Right lobe of liver (tissue), 6 donors: ENCODE data around the gene PCNT. TPM values are rescaled to one million over a fixed set of nuclear protein-coding genes. Genes with fewer than 3 reads are reported as not detected.

Source experiments
- ATAC-seq, 4 donors: fragments of 200-7000 bp; cut with Tn5 transposase; one replicate each; pipeline ENCODE4 v1.9.1; 2020; ENCODE audit warnings: mild to moderate bottlenecking in 4 of 4, moderate library complexity in 4 of 4
- DNase-seq, 3 donors: peaks; one replicate each; pipeline ENCODE4 v3.0.0-alpha.2; 2020
- H3K27ac ChIP-seq, 3 donors: fragments of 200-600 bp; one replicate each; pipeline ENCODE4 v1.8.0; 2022
- H3K27me3 ChIP-seq, 2 donors: fragments of 200-600 bp; one replicate each; pipeline ENCODE4 v1.8.0; 2022
- H3K36me3 ChIP-seq, 4 donors: fragments of 200-600 bp; sonication (generic) in 1 of 4; one replicate each; pipeline versions ENCODE4 v1.5.1 to v1.8.0; 2017 to 2022; ENCODE audit warnings: control low read depth in 1 of 4
- H3K4me1 ChIP-seq, 4 donors: fragments of 200-600 bp; sonication (generic) in 1 of 4; one replicate each; pipeline versions ENCODE4 v1.5.1 to v1.8.0; 2017 to 2022; ENCODE audit warnings: control low read depth in 1 of 4
- H3K4me3 ChIP-seq, 3 donors: fragments of 200-600 bp; one replicate each; pipeline ENCODE4 v1.8.0; 2022
- H3K9me3 ChIP-seq, 4 donors: fragments of 200-600 bp; sonication (generic) in 1 of 4; one replicate each; pipeline versions ENCODE4 v1.5.1 to v1.8.0; 2017 to 2022; ENCODE audit warnings: control low read depth in 1 of 4
- POLR2A ChIP-seq: fragments of 450-650 bp; IDR thresholded peaks from one replicate; pipeline ENCODE4 v1.6.1; 2017; ENCODE audit warnings: antibody characterized with exemption, mild to moderate bottlenecking
- WGBS: methylation state at CpG from one replicate; pipeline ENCODE4 v1.1.6; 2018; ENCODE audit warnings: low coverage, low lambda C conversion rate; ENCODE audit not compliant: insufficient coverage; ENCODE audit errors: missing lambda C conversion rate; 5-methylcytosine and 5-hydroxymethylcytosine counted together
- intact Hi-C, 2 donors: fragments of 100-400 bp; cut with DNase I; formaldehyde crosslinking; loops; one replicate each; pipeline versions ENCODE4 v1.11.2 to v1.14.1; 2022
- total RNA-seq, 6 experiments: library from RNA; depleted of rRNA in 2 of 6; stranded (reverse); fragments of >200 nt in 2 of 6; fragmentation: NEBNext Ultra II Directional in 3 of 6; extraction: Animal tissue kit (Norgen Biotek cat#: 25700) in 3 of 6; gene quantifications; one replicate each; pipeline versions ENCODE4 v1.1.0 to v1.2.4, GENCODE V29; 2016 to 2023
- TF ChIP-seq, protein P1 (sequence below), 4 donors: fragments of 200-600 bp in 3 of 4; fragments of 450-650 bp in 1 of 4; IDR thresholded peaks; one replicate each; pipeline versions ENCODE4 v1.5.1 to v1.8.0; 2016 to 2022; ENCODE audit warnings: antibody characterized with exemption in 4 of 4, mild to moderate bottlenecking in 2 of 4
- donor health status: DM: no; HTN: yes; CAD: no.
- donor health status: DM: no; HTN: no; CAD: no.
- donor health status: DM: no; HTN: no; CAD: no.
- donor health status: DM: no; HTN: yes; CAD: no.
- donor health status: DM: no; HTN: yes; CAD: no.

PCNT gene
- total RNA-seq, 6 experiments from 2014 or later = 9.9 to 18.2 (median 14.1) TPM

DNA sequence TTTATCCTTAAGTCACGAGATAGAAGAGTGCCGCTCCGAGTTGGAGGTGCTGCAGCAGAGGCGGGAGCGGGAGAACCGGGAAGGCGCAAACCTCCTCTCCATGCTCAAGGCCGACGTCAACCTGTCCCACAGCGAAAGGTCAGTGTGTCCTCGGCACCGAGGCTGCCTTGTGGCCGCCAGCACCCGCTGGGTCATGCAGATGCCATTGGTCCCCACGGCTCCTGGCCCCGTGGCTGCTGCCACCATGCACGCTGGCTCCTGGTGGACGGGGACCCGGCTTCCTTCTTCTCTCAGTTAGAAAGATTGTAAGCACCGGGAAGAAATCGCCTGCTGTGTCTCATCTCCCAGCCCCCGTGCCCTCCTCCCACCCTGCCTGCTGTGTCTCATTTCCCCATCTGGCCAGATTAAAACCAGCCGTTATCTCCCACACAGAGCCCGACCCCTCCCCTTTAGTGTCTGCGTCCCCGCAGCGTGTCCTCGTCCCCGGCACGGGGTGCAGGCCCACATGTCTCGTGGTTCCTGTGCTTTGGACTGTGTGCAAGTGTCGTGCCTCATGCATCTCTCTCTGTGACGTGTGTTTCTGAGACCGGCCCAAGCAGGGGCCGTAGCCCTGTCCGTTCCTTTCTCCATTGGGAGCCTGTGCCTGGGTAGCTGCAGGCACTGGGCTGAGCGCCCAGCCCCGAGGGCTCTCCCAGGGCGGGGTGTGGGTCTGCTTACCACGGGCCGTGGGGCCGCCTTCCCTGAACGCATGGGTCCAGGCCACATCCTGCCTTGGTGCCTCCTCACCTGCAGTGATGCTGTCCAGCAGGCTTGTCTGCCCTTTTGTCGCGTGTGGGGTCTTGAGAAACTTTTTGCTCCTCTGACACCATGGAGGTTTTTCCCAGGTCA, 62.1 kb downstream of the PCNT start:
- intact Hi-C loops = no loop called here
- Histone ChIP-seq H3K9me3 (no peaks in the 10 kb centered on the region), H3K36me3 (peaks cover 0 to 9% (median 0%) of the 10 kb centered on the region in 4 donors), H3K27me3 (no peaks in the 10 kb centered on the region), H3K4me1 (no peaks in the 10 kb centered on the region), H3K4me3 (no peak overlapping the region), H3K27ac (no peak overlapping the region)
- DNase-seq (no peak), ATAC-seq (peak in 1 of 4 donors; percentile 19)
- 91% methylated on average over 24 of the region's 45 CpGs for WGBS
- TF ChIP-seq POLR2A = no peak
- TF ChIP-seq, protein P1, sequence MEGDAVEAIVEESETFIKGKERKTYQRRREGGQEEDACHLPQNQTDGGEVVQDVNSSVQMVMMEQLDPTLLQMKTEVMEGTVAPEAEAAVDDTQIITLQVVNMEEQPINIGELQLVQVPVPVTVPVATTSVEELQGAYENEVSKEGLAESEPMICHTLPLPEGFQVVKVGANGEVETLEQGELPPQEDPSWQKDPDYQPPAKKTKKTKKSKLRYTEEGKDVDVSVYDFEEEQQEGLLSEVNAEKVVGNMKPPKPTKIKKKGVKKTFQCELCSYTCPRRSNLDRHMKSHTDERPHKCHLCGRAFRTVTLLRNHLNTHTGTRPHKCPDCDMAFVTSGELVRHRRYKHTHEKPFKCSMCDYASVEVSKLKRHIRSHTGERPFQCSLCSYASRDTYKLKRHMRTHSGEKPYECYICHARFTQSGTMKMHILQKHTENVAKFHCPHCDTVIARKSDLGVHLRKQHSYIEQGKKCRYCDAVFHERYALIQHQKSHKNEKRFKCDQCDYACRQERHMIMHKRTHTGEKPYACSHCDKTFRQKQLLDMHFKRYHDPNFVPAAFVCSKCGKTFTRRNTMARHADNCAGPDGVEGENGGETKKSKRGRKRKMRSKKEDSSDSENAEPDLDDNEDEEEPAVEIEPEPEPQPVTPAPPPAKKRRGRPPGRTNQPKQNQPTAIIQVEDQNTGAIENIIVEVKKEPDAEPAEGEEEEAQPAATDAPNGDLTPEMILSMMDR (IDR thresholded peaks at IDR 0.05) = no peak

DNA sequence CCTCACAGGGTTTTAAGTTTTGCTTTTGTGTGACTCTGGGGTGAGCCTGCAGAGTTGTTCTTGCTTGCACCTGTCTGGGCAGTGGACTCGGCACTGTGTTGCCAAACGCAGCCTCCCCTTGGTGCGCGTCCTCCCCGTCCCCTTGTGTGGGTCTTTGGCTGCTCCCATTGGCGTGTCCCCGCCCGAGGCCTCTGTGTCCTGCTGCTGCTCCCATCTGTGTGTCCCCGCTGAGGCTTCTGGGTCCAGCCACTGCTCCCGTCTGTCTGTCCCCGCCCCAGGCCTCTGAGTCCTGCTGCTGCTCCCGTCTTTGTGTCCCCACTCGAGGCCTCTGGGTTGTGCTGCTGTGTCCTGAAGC, 62.8 kb downstream of the PCNT start:
- DNase-seq (no peak), ATAC-seq (no peak)
- Histone ChIP-seq H3K9me3 (no peaks in the 10 kb centered on the region), H3K36me3 (peaks cover 0 to 14% (median 0%) of the 10 kb centered on the region in 4 donors), H3K4me3 (no peak overlapping the region), H3K27ac (no peak overlapping the region), H3K4me1 (no peaks in the 10 kb centered on the region), H3K27me3 (no peaks in the 10 kb centered on the region)
- TF ChIP-seq, protein P1 (IDR thresholded peaks at IDR 0.05) = no peak
- no peak for TF ChIP-seq POLR2A
- intact Hi-C loops = no loop called here
- no CpG with 5 or more reads among the region's 13 CpGs for WGBS

DNA sequence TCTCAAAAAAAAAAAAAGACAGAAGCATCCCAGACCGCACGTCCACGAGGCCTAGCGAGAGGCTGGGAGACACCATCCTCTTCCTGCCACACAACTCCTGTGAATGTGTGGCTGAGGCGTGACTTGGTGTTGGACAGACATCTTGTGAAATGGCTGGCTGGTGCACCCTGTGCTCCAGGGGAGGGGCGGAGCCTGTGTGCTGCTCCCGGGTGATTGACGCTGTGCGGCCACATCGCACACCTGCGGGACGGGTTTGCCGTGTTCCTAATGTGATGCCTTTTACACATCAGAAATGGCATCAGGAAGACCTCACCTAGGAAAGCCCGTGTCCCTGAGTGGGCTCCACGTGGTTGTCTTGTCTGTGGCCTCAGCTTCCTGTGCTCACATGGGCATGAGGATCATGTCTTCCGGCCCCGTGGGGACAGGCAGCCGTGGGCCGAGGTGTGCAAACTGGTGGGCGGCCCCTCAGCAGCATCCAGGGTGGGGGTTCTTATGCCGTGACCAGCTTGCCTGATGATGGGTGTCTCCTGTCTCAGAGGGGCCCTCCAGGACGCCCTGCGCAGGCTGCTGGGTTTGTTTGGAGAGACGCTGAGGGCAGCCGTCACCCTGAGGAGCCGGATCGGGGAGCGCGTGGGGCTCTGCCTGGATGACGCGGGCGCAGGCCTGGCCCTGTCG, 64.4 kb downstream of the PCNT start:
- H3K27me3 ChIP-seq = no peaks in the 10 kb centered on the region
- H3K27ac ChIP-seq = no peak overlapping the region
- no peak overlapping the region for H3K4me3 ChIP-seq
- no peak for DNase-seq
- ATAC-seq = no peak
- 100% methylated on average over 5 of the region's 33 CpGs for WGBS
- no peaks in the 10 kb centered on the region for H3K9me3 ChIP-seq
- peaks cover 0 to 5% (median 2%) of the 10 kb centered on the region in 4 donors for H3K4me1 ChIP-seq
- peaks cover 0 to 14% (median 0%) of the 10 kb centered on the region in 4 donors for H3K36me3 ChIP-seq
- TF ChIP-seq, protein P1 (IDR thresholded peaks at IDR 0.05) = no peak
- no peak for TF ChIP-seq POLR2A
- intact Hi-C loops = no loop called here

DNA sequence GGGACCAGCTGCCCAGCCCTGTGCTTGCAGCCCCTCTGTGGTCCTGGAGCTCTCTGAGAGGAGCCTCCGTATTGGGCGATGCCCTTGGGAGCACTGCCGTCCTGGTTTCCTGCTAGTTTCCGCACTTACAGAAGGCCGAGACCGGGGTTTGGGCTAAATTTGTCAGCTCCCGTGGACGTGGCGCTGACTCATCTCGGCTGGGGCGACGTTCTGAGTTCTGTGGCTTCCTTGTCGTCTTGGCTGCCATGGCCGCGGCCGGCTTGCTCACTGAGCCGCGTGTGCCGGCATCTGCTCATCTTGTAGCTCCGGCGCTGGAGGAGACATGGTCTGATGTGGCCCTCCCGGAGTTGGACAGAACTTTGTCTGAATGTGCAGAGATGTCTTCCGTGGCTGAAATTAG, 64.9 kb downstream of the PCNT start:
- Histone ChIP-seq H3K27me3 (no peaks in the 10 kb centered on the region), H3K36me3 (peaks cover 0 to 14% (median 0%) of the 10 kb centered on the region in 4 donors), H3K27ac (no peak overlapping the region), H3K9me3 (no peaks in the 10 kb centered on the region), H3K4me3 (no peak overlapping the region), H3K4me1 (peaks cover 0 to 11% (median 5%) of the 10 kb centered on the region in 4 donors)
- WGBS = no CpG with 5 or more reads among the region's 23 CpGs
- intact Hi-C loops = no loop called here
- no peak for ATAC-seq
- DNase-seq = no peak
- TF ChIP-seq, protein P1 (IDR thresholded peaks at IDR 0.05) = no peak
- TF ChIP-seq POLR2A = no peak
